Erythroblast (primary cell): ENCODE measurements around the gene CRYBG3.

Experiments used
- DNase-seq, 2 experiments: peaks; one replicate each; lab custom pipeline; 2025; lab: John Stamatoyannopoulos, UW
- GATA1 ChIP-seq: IDR thresholded peaks from 2 replicates; pipeline ENCODE4 v1.6.1; 2011; ENCODE audit warnings: low read depth, mild to moderate bottlenecking, control low read depth, low read length, moderate library complexity
- POLR2A ChIP-seq: IDR thresholded peaks from 2 replicates; pipeline ENCODE4 v1.6.1; 2011; ENCODE audit warnings: mild to moderate bottlenecking, low read length

The CRYBG3 gene

DNA sequence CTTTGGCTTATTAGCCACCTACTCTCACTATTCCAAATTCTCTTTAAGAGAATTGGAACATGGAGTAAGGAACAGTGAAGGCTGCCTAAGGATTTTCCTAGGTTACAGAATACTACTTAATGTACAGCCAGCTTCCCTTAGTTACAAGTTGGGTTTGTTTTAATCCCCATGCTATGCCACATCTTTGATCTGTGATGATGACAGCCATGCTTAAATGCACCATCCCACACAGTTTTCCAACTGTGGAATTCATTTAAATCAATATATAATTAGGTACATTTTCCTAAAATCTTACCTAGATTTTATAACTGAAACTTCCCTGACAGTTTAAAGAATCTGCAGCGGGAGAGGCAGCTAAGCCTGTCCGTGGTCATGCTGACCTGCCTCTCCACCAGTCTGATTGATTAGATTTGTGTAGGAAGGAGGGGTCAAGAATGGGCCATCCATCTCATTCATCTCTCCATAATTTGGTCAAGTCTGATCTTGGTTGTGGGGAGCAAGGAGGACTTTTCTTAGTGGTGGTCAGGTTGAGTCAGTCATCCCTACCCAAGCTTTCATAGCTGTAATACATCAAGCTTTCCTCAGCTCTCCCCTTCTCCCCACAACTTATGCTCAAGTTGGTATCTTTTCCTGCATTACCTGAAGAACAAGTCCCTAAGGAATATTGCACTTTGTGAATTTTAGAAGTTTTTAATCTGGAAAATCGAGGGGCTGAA is 113.3 kb downstream of the CRYBG3 start:
- DNase-seq = no peak
- no peak for TF ChIP-seq GATA1
- no peak for TF ChIP-seq POLR2A

DNA sequence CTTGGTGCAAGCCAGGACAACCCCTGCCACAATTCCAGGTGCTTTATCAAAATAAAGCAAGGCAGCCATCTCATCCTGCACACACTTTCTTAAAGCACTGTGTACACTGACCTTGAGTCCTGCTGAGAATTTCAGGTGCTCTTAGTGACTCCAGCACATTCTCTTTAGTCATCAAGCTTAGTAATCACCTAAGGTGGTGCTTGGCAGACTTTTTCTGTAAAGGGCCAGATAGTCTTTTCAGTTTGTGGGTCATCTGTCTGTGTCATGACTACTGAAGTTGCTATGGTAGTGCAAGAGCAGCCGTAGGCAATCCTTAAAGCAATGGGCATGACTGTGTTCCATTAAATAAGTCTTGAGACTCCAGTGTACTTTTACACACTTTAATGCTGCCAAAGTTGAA is 114.0 kb downstream of the CRYBG3 start:
- no peak for DNase-seq

DNA sequence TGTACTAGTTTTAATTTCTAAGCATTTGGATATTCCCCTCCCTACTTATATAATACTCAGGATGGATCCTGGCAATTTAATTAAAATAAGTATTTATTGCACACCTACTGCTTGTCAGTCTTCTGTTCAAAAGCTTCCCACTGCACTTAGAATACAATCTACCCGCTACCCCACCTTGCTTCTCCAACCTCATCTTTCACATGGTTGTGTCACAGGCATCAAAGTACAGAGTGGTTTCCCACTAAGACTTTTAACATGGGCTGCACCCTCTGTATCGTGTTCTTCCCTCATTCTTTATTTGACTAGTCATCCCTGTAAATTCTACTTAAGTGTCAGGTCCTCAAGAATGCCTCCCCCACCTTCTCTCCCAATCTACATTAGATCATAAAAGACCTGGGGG is 115.4 kb downstream of the CRYBG3 start:
- no peak for TF ChIP-seq GATA1
- TF ChIP-seq POLR2A = no peak
- DNase-seq = no peak

More for the DNA sequence above, 114.0 kb downstream of the CRYBG3 start:
- TF ChIP-seq GATA1 (no peak), POLR2A (no peak)

DNA sequence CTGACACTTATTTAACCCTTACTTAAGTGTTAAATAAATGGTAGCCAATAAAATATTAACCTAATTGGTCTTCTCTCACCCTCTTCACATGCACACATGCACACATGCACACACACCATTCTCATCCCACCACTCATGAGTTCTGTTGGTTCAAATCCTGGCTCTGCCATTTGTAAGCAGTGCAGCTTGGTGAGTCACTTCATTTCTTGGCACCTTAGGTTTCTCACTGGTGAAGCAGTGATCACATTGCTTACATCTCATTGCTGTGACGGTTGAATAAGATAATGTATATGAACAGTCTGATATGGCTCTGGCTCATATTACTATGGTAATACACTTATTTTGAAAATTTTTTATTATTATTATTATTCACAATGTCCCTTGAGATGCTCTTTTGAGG is 116.6 kb downstream of the CRYBG3 start:
- no peak for TF ChIP-seq GATA1
- no peak for TF ChIP-seq POLR2A
- no peak for DNase-seq

DNA sequence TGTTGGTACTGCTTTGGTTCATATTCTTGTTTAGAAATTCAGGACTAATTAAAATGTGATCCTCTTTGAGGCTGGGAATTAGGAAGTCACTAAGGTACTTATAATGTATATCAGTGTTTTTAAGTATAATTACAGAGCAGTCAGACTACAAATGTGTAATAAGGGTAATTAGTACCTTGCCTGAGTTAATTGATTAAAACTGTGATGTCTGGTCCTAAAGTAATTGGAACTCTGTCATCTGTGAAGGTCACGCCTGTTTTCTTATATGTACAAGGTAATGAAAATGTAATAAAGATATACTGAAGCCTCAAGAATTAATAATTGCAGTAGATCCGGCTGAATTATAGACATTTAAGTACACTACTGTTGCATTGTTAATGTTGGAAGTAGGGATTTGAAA is 117.6 kb downstream of the CRYBG3 start:
- TF ChIP-seq GATA1 = no peak
- no peak for TF ChIP-seq POLR2A
- DNase-seq = no peak

DNA sequence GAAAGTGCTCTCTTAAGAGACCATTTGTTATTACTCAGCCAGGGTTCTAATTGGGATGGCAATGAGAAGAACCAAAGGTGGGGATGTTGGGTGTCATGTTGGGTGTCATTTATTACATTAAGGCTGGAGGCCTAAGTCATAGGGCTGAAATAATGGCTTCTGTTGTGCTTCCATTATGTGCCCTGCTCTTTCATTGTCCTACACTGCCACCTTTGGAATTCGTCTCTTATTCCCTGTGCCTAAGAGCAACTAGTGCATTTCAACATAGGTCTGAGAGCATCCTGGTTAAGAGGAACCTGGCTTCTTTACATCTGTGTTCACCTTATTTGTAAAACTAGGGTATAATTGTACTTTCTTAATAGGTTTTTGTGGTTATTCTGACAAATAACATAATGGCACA is 118.2 kb downstream of the CRYBG3 start:
- no peak for DNase-seq
- TF ChIP-seq POLR2A (no peak), GATA1 (no peak)

DNA sequence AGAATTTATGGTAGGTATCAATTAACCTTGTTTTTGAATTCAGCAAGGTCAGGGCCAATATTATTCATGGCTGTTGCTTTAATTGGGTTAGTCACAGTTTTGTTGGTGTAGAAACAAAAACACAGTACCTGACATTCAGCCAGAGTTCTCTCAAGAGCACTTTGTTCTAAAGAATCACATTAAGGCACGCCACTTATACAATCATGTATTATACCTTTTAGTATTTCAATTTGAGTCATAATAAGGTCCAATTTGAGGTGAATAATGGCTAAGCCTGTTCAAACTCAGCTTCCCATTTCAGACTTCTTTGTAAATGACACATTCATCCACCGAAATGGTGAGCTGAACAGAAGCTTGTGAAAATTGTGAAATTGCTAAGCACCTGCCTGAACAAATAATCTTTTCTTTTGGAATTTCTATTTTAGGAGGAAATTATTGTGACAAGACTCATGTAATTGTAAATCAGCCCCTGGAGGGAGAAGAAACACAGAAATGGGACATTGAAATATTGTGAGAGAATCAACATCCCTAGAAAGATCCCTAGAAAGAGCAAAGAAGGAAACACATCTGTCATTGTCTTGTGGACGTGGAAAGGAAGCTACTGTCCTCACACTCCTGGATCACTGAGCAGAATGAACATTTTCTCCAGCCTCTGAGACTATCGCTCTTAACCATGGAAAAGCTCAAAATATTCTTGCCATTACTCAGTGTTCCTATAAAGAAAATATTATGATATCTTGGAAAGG is 121.2 kb downstream of the CRYBG3 start:
- DNase-seq = no peak

DNA sequence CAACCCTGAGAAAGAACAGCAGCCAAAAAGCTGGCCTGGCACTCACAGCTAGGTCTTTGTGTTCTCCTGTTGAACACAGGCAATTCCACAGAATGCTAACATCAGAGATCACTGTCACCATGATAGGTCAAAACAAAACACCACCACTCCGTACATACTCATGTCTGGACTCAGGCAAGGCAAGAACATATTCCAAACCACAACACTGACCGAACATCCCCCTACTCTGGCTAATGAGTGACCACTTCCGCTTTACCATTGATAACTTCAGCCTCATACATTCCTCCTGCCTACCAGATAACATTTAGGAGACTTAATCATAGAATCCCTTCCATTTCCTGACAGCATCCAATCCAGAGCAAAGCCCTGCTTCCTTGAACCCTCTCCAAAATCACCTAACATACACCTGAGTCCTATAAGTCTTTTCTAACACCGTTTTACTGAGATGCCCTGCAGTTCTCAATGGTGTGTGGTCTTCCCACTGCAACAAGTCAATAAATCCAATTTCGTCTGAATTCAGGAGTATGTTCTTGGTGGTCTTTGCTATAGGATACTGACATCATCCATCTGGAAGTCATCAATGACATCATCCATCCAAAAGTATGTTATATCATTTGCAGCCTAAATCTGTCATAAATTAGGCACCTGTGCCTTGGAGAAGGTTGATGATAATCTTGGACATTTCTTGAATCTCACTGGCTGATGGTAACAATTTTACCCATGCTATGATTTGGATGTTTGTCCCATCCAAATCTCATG is 126.7 kb downstream of the CRYBG3 start:
- no peak for DNase-seq
- TF ChIP-seq POLR2A = no peak
- TF ChIP-seq GATA1 = no peak

More for the DNA sequence above, 121.2 kb downstream of the CRYBG3 start:
- no peak for TF ChIP-seq POLR2A
- TF ChIP-seq GATA1 = no peak

DNA sequence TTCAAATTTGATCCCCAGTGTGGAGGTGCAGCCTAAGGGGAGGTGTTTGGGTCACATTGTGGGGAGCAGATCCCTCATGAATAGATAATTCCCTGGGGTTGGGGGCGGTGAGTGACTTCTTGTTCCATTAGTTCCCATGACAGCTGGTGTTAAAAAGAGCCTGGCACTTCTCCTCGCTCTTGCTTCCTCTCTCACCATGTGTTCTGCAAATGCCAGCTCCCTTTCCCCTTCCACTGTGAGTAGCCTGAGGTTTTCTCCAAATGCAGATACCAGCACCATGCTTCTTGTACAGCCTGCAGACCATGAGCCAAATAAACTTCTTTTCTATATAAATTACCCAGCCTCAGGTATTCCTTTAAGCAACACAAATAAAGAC is 127.3 kb downstream of the CRYBG3 start:
- TF ChIP-seq POLR2A = no peak
- TF ChIP-seq GATA1 = no peak
- no peak for DNase-seq

DNA sequence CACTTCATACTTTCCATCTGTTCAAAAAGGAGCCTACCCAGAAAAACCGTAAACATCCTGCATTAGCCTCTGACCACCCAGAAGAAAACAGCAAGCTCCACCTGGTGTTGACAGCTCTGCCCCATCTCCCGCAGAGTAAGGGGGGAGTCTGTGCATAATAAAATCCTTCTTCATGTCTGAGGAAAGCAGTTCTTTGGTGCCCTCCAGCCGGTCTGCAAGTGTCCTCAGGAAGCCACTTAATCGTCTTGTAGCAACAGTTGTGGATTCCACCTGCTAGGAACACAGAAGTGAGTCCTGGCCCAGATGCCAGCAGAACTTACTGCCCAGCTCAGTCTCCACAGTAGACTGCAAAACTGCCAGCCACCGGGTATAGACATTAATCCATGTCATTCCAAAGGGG is 127.9 kb downstream of the CRYBG3 start:
- TF ChIP-seq POLR2A (no peak), GATA1 (no peak)

DNA sequence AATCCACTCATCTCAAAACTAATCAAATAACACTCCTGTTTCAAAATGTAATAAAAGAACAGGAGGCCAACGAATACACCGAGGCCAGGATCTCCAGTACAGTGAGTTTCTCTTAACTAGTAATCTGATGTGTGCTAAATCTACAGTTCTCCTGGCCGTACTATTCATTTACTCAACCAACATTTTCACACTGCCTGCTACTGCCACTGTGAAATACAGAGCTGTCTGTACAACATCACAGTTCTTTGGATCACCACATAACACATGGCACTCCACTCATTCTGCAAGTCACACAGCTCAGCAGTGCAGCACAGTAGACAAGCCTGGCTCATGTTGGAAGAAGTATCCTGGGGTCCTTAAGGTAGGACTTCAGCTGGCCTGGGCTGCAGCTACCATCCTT is 128.5 kb downstream of the CRYBG3 start:
- DNase-seq = no peak
- TF ChIP-seq POLR2A = no peak
- no peak for TF ChIP-seq GATA1

More for the DNA sequence above, 127.9 kb downstream of the CRYBG3 start:
- no peak for DNase-seq

DNA sequence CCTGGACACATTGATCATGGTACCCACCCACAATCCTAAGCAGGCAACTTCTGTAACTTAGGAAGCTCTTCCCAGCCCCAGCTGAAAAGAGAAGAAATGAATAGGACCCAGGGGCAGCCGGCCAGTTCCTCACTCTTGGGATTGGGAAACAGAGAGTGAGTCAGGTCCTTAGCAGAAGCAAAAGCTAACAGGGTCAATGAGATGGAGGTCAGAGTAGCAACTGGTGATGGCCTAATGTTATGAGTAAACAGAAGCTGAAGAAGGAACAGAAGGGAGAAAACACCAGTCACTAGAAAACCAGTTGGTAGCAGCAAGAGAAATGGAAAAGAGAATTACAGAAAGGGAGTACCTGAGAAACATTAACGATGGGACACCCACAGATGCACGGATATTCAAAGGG is 130.5 kb downstream of the CRYBG3 start:
- TF ChIP-seq GATA1 = no peak
- TF ChIP-seq POLR2A = no peak
- DNase-seq = no peak

DNA sequence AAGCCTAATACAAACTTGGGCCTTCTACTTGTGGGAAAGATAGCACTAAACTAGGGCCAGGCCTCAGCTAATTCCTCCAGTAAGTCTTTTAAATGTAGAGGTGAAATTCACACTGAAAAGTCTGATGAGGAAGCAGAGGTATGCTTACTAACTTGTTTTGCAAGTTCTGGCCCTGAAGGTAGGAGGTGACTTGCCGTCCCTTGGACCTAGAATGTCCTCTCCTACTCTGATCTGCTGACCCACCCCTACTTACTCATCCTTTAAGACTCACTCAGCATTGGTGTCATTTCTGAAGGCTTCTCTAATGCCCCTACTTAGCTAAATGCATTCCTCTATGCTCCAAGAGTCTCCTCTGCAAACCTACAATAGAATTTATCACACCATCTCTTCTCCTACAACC is 131.1 kb downstream of the CRYBG3 start:
- no peak for DNase-seq
- TF ChIP-seq GATA1 (no peak), POLR2A (no peak)
